Measurements from ENCODE around the gene UROS.

UROS gene

DNA sequence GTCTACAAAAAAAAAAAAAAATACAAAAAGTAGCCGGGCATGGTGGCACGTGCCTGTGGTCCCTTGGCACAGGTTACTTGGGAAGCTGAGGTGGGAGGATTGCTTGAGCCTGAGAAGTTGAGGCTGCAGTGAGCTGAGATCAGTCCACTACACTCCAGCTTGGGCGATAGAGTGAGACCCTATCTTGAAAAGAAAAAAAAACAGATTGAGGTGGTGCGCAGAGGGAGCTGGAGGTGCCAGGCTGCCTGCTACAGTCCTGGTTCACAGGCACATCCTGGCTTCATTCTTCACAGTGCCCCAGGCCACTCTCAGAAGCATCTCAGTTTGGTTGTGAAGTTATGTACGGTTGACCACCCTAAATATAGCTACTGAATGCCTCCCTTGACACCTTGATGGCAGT lies 52.2 kb downstream of the UROS start:
- Mint-ChIP-seq H3K36me3 (ENCODE audit: low read depth) (peaks cover 21% of the 10 kb centered on the region), H3K9me3 (no peaks in the 10 kb centered on the region), H3K4me3 (no peak overlapping the region), H3K4me1 (ENCODE audit: low read depth) (no peaks in the 10 kb centered on the region), H3K27me3 (no peaks in the 10 kb centered on the region), H3K27ac (no peak overlapping the region)

DNA sequence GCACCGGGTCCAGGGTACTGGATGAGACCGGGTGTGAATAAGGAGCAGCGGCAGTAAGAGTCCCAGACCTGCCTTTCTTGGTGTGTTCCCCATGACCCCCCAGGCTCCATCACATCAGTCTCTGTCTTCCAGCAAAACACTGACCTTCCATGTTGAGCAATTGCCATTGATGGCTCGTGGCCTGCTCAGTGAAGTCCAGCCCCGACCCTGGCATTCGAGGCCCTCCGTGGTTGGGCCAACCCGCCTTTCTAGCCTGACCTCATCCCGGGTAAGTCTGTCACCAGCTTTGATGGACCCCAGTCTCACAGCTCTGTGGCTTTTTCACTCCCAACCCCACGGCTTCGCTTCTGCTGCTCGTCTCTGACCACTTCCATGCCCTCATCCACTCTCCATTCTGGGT lies 53.9 kb downstream of the UROS start:
- Mint-ChIP-seq H3K4me1 (ENCODE audit: low read depth) (no peaks in the 10 kb centered on the region), H3K9me3 (no peaks in the 10 kb centered on the region), H3K4me3 (no peak overlapping the region), H3K36me3 (ENCODE audit: low read depth) (peaks cover 37% of the 10 kb centered on the region), H3K27ac (no peak overlapping the region), H3K27me3 (no peaks in the 10 kb centered on the region)

DNA sequence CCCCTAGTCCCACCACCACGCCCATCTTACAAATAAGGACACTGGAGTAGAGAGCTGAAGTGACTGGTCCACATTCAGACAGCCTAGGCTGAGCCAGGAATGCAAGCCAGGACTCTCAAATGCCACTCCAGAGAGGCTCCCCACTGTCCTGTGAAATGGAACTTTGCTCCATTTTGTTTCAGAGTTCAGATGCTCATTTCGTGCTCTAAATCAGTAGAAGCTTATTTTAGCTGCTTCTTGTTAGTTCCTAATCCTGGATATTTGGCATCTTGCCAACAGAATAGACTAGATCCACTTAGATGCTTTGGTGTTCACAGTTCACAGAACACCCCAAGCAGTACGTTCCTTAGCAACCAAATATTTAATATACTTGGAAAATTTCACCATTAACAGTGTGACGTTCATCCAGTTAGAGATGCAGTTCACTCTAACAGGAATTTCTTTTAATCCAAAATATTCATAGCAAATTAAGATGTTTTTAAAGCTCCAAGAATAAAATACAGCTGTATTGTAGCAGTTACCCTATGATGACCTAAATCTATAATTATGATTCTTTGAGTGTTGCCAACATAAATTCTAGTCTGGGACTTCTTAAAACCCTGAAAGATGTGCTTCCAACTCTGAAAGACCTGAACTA lies 54.7 kb downstream of the UROS start:
- H3K9me3 Mint-ChIP-seq: no peaks in the 10 kb centered on the region
- no peak overlapping the region for H3K27ac Mint-ChIP-seq
- H3K4me3 Mint-ChIP-seq: no peak overlapping the region
- no peaks in the 10 kb centered on the region for H3K27me3 Mint-ChIP-seq
- H3K36me3 Mint-ChIP-seq (ENCODE audit: low read depth): peaks cover 46% of the 10 kb centered on the region
- H3K4me1 Mint-ChIP-seq (ENCODE audit: low read depth): no peaks in the 10 kb centered on the region

DNA sequence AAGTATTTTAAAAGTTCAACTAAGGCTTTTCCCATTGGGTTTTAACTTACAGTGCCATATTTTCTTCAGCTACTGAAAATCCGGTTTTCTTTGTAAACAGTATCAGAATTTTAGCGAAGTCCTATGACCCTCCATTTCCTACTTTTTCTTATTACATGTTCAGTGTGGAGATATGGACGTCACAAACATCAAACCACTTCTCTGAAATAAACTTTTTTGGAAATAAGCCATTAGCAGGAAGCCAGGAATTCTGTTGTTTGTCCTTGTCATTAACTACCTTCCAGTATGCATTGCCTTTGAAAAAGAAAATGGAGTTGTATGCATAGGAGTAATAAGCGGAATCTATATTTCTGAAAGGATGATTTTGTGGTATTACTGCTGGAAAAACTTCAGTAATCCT lies 56.5 kb downstream of the UROS start:
- Mint-ChIP-seq H3K27ac (no peak overlapping the region), H3K9me3 (no peaks in the 10 kb centered on the region), H3K27me3 (no peaks in the 10 kb centered on the region), H3K4me1 (ENCODE audit: low read depth) (no peaks in the 10 kb centered on the region), H3K4me3 (no peak overlapping the region), H3K36me3 (ENCODE audit: low read depth) (peaks cover 64% of the 10 kb centered on the region)

DNA sequence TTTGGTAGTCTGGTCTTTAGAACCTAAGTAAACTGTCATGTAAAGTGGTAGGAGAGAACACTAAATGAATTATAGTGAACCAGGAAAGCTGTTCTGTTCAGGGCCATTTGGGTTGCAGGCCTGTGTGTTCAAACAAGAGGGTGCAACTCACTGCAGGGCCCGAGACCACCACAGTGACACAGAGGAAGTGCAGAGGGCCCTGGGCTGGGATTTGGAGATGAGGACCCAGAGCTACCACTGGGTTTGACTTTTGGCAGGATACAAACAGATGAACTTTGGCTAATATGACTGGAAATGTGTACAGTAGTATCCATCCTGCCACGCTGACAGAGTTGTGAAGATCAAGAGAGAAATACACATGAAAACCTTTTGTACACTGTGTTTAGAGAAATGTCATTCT lies 57.2 kb downstream of the UROS start:
- Mint-ChIP-seq H3K27ac (no peak overlapping the region), H3K36me3 (ENCODE audit: low read depth) (peaks cover 68% of the 10 kb centered on the region), H3K27me3 (no peaks in the 10 kb centered on the region), H3K4me1 (ENCODE audit: low read depth) (no peaks in the 10 kb centered on the region), H3K4me3 (no peak overlapping the region), H3K9me3 (no peaks in the 10 kb centered on the region)

DNA sequence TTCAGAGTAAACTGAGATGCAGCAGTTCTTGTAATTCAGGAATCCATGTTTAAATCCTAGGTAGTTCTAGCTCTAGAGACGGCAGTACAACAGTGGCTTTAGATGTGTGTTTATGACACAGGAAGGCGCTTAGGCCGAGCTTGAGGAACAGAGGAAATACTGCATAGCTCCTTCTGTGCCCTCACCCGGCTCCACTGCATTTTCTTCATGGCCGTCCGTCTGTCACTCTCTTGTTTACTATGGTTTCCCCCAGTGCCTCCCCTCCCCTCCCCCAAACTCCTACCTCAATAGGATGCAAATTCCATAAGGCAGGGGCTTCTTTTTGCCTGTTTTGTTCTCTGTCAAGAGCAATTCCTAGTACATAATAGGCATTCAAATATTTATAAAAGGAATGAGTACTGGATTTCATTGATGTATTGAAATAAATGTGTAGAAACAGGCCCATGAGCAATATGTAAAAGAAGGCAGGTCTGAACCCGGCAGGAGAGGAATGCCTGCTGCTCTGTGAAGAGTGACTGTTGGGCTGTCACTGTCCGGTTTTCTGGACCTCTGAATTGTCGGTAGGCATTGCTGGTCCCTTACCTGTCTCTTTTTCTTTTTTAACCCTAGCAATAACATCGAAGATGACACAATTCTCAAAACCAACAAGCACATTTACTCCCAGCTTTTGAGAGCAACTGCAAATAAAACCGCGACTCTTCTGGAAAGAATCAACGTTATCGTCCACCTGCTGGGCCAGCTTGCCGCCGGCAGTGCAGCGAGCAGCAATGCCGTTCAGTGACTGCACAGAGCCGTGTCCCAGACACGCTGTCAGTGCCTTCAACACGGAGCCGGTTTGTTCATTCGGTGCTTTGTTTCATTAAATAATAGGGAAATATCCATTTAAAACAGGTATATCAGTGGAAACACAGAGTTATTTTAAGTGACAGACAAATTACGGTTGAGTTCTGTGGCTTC lies 60.1 kb downstream of the UROS start:
- Mint-ChIP-seq H3K27me3 (no peaks in the 10 kb centered on the region), H3K27ac (no peak overlapping the region), H3K4me3 (no peak overlapping the region), H3K4me1 (ENCODE audit: low read depth) (no peaks in the 10 kb centered on the region), H3K9me3 (no peaks in the 10 kb centered on the region), H3K36me3 (ENCODE audit: low read depth) (peaks cover 79% of the 10 kb centered on the region)

DNA sequence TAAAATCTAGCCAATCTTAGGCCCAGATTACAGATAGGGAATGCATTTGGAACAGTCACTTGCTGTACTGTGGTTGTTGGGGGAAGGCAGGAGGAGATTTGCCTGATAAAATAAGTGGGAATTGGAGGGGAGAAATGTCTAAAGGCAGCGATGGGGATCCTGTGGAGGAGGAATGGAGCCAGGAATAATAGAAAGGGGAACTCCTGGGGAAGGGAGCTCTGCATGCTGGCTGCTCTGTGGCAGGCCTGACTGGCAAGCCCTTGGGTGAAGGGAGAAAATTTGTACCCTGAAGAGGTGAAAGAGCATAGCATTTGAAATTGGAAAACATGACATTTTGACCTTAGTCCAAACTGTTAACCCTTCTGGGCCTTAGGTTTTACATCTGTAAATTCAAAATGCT lies 61.1 kb downstream of the UROS start:
- H3K9me3 Mint-ChIP-seq: no peaks in the 10 kb centered on the region
- H3K4me3 Mint-ChIP-seq: no peak overlapping the region
- H3K4me1 Mint-ChIP-seq (ENCODE audit: low read depth): no peaks in the 10 kb centered on the region
- no peaks in the 10 kb centered on the region for H3K27me3 Mint-ChIP-seq
- H3K27ac Mint-ChIP-seq: no peak overlapping the region
- peaks cover 84% of the 10 kb centered on the region for H3K36me3 Mint-ChIP-seq (ENCODE audit: low read depth)

DNA sequence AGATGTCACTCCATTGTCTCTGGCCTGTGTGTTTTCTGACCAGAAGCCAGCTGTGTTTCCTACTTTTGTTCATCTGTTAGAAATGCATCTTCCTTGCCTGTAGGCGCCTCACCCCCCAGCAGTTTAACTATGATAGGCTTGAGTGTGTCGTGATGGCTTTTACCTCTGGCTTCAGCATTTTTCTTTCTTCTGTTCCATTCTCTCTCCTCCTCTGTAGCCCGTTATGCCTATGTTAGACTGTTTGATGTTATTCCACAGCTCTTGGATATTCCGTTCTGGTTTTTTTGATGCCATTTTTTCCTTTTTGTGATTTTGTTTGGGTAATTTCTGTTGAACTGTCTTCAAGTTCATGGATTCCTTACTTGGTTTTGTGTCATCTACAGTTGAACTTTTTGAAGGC lies 65.3 kb downstream of the UROS start:
- peaks cover 80% of the 10 kb centered on the region for H3K36me3 Mint-ChIP-seq (ENCODE audit: low read depth)

DNA sequence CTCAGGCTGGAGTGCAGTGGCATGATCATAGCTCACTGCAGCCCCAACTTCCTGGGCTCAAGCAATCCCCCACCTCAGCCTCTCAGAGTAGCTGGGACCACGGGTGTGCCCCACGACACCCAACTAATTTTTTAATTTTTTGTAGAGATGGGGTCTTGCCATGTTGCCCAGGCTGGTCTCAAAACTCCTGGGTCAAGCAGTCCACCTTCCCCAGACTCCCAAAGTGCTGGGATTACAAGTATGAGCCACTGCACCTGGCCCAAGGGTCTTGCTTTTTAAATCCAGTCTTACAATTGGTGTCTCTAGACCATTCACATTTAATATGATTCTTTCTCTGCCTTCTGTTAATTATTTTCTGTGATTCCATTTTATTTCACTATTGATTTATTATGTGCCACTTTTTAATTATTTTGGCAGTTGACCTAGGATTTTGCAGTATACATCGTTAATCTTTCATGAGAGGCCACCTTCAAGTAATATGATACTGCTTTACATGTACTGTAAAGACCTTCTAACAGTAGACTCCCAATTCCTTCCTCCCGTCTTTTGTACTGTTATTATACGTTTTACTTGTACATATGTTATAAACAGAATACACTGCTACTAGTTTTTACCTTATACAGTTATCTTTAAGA lies 66.1 kb downstream of the UROS start:
- Mint-ChIP-seq H3K27me3 (no peaks in the 10 kb centered on the region), H3K9me3 (no peaks in the 10 kb centered on the region), H3K4me1 (ENCODE audit: low read depth) (no peaks in the 10 kb centered on the region), H3K27ac (no peak overlapping the region), H3K4me3 (no peak overlapping the region), H3K36me3 (ENCODE audit: low read depth) (peaks cover 78% of the 10 kb centered on the region)

More for the DNA sequence above, 65.3 kb downstream of the UROS start:
- H3K4me3 Mint-ChIP-seq: no peak overlapping the region
- H3K9me3 Mint-ChIP-seq: no peaks in the 10 kb centered on the region
- peak overlapping the region; percentile 61 for H3K27ac Mint-ChIP-seq
- H3K4me1 Mint-ChIP-seq (ENCODE audit: low read depth): no peaks in the 10 kb centered on the region
- no peaks in the 10 kb centered on the region for H3K27me3 Mint-ChIP-seq

DNA sequence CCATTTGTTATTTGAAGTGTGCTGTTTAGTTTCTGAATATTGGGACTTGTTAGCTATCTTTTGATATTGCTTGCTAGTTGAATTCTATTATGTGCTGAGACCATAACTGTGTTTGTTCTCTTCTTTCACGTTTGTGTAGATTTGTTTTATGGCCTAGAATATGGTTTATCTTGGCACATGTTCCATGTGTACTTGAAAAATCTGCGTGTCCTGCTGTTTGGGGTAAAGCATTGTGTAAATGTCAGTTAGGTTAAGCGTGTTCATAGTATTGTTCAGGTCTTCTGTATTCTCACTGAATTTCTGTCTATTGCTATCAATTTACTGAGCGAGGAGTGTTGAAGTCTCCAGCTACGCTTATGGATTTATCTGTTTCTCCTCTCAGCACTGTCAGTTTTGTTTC lies 66.9 kb downstream of the UROS start:
- Mint-ChIP-seq H3K9me3 (no peaks in the 10 kb centered on the region), H3K27ac (no peak overlapping the region), H3K27me3 (no peaks in the 10 kb centered on the region), H3K4me3 (no peak overlapping the region), H3K36me3 (ENCODE audit: low read depth) (peaks cover 75% of the 10 kb centered on the region), H3K4me1 (ENCODE audit: low read depth) (no peaks in the 10 kb centered on the region)

DNA sequence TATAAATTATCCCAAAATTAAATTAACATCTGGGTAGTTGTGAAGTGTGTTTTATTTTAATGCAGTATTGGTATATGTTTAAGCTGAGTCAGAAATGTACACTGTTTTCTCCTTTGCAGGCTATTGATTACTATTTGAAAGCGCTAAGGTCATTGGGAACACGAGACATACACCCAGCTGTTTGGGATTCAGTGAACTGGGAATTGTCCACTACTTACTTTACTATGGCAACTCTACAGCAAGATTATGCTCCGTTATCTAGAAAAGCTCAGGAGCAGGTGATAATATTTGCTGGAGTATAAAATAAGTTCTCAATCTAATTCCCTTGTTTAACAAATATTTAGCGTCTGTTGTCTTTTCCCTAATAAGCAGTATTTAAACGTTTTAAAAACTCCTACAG lies 75.6 kb downstream of the UROS start:
- H3K4me3 Mint-ChIP-seq: no peak overlapping the region
- H3K27ac Mint-ChIP-seq: no peak overlapping the region
- H3K27me3 Mint-ChIP-seq: no peaks in the 10 kb centered on the region
- H3K36me3 Mint-ChIP-seq (ENCODE audit: low read depth): peaks cover 88% of the 10 kb centered on the region
- H3K9me3 Mint-ChIP-seq: no peaks in the 10 kb centered on the region
- H3K4me1 Mint-ChIP-seq (ENCODE audit: low read depth): no peaks in the 10 kb centered on the region

DNA sequence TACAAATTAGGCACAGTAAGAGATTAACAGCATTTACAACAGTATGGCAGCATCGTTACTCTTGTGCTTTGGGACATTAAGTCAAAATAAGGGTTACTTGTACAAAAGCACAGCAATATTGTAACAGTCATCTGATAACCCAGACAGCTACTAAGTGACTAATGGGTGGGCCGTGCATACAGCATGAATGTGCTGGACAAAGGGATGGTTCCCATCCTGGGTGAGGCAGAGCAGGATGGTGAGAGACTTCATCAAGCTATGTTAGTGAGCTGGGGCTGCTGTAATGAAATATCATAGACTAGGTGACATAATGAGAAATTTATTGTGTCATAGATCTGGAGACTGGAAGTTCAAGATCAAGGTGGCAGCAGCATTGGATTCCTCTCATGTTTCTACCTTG lies 78.1 kb downstream of the UROS start:
- Mint-ChIP-seq H3K36me3 (ENCODE audit: low read depth) (peaks cover 88% of the 10 kb centered on the region), H3K4me1 (ENCODE audit: low read depth) (no peaks in the 10 kb centered on the region), H3K4me3 (no peak overlapping the region), H3K27ac (no peak overlapping the region), H3K9me3 (no peaks in the 10 kb centered on the region), H3K27me3 (no peaks in the 10 kb centered on the region)

DNA sequence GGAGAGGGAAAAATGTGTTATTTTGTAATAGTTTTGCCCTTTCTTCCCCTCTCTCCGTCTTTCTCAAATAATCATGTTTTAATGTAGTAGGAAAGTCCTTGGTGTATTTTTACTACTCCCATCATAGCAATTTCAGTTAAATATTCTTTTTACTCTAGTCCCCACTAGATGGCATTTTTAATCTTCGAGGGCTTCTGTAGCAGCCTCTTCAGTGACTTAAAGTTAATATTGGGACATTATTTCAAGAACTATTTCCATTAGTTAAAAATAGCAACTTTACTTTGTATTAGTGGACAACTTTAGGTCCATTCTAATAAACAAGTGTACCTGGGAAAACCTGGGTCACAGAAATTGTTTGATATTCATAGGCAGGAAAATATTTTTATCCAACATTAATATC lies 80.6 kb downstream of the UROS start:
- no peaks in the 10 kb centered on the region for H3K9me3 Mint-ChIP-seq

DNA sequence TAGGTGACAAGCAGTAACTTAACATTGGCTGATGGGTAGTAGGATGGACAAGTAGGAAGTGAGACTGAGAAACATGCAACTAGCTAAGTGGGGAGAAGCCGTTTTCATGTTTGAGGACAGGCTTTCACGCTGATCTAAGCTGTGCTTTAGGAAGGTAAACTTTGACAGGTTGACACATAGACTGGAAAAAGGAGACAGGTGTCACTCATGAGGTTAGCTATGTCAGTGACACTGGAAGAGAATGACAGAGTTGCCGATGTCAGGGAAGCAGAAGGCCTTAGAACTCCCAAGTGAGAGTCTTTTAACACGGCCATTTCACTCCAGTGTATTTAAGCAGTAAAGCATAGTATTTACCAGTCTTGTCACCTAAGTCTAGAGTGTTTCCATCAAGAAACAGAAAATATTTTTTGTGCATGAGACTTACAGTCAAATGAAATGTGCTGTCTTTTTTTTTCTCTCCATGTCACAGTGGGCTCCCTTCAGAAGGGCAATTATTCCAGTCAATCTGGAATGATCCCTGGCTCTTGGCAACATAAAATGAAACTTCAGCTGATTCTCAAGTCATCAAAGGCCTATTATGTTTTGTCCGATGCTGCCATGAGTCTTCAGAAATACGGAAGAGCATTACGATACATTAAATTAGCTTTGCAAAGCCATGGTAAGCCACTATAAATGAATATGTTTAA lies 82.9 kb downstream of the UROS start:
- Mint-ChIP-seq H3K36me3 (ENCODE audit: low read depth) (peaks cover 92% of the 10 kb centered on the region), H3K9me3 (no peaks in the 10 kb centered on the region), H3K27ac (no peak overlapping the region), H3K27me3 (no peaks in the 10 kb centered on the region), H3K4me1 (ENCODE audit: low read depth) (no peaks in the 10 kb centered on the region), H3K4me3 (no peak overlapping the region)

More for the DNA sequence above, 80.6 kb downstream of the UROS start:
- Mint-ChIP-seq H3K4me3 (no peak overlapping the region), H3K27me3 (no peaks in the 10 kb centered on the region), H3K27ac (no peak overlapping the region), H3K4me1 (ENCODE audit: low read depth) (no peaks in the 10 kb centered on the region), H3K36me3 (ENCODE audit: low read depth) (peaks cover 88% of the 10 kb centered on the region)

All from stimulated activated naive CD8-positive, alpha-beta T cell treated with anti-CD3 and anti-CD28 coated beads, Interleukin-15, Interleukin-2, amounts not matched to agents 100 ng/mL and 50 ng/mL, for 24 hours (primary cell).